ENCODE measurements around the gene BANF2. TPM values are rescaled to one million over a fixed set of nuclear protein-coding genes. Genes with fewer than 3 reads are reported as not detected.

The BANF2 gene
- total and polyA plus RNA-seq, 2 of the 8 experiments (the other 6 are each of a cell fraction or from before 2014, with no cell fraction given): not detected

DNA sequence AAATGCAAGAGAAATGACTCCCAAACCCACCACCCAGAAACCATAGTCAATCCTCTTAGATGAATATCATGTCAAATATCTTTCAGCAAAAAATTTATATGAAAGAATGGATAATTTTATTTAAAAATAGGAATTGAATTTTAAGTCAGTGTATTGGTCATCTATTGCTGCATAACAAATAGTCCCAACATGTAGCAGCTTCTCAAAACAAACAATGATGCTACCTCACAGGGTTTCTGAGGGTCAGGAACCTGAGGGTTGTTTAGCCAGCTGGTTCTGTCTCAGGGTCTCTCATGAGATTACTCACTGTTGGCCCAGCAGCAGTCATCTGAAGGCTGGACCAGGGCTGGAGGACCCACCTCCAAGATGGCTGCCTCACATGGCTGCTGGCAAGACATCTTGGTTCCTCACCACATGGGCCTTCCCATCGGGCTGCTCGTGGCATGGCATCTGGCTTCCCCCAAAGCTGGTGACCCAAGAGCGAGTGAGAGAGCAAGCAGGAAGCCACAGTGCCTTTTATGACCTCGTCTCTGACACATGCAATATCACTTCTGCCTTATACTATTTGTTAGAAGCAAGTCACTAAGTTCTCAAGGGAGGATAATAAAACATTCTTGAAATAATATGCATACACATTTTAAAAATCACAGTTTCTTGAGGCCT, 36.3 kb downstream of the BANF2 start (continued):
- TF ChIP-seq, protein P1, sequence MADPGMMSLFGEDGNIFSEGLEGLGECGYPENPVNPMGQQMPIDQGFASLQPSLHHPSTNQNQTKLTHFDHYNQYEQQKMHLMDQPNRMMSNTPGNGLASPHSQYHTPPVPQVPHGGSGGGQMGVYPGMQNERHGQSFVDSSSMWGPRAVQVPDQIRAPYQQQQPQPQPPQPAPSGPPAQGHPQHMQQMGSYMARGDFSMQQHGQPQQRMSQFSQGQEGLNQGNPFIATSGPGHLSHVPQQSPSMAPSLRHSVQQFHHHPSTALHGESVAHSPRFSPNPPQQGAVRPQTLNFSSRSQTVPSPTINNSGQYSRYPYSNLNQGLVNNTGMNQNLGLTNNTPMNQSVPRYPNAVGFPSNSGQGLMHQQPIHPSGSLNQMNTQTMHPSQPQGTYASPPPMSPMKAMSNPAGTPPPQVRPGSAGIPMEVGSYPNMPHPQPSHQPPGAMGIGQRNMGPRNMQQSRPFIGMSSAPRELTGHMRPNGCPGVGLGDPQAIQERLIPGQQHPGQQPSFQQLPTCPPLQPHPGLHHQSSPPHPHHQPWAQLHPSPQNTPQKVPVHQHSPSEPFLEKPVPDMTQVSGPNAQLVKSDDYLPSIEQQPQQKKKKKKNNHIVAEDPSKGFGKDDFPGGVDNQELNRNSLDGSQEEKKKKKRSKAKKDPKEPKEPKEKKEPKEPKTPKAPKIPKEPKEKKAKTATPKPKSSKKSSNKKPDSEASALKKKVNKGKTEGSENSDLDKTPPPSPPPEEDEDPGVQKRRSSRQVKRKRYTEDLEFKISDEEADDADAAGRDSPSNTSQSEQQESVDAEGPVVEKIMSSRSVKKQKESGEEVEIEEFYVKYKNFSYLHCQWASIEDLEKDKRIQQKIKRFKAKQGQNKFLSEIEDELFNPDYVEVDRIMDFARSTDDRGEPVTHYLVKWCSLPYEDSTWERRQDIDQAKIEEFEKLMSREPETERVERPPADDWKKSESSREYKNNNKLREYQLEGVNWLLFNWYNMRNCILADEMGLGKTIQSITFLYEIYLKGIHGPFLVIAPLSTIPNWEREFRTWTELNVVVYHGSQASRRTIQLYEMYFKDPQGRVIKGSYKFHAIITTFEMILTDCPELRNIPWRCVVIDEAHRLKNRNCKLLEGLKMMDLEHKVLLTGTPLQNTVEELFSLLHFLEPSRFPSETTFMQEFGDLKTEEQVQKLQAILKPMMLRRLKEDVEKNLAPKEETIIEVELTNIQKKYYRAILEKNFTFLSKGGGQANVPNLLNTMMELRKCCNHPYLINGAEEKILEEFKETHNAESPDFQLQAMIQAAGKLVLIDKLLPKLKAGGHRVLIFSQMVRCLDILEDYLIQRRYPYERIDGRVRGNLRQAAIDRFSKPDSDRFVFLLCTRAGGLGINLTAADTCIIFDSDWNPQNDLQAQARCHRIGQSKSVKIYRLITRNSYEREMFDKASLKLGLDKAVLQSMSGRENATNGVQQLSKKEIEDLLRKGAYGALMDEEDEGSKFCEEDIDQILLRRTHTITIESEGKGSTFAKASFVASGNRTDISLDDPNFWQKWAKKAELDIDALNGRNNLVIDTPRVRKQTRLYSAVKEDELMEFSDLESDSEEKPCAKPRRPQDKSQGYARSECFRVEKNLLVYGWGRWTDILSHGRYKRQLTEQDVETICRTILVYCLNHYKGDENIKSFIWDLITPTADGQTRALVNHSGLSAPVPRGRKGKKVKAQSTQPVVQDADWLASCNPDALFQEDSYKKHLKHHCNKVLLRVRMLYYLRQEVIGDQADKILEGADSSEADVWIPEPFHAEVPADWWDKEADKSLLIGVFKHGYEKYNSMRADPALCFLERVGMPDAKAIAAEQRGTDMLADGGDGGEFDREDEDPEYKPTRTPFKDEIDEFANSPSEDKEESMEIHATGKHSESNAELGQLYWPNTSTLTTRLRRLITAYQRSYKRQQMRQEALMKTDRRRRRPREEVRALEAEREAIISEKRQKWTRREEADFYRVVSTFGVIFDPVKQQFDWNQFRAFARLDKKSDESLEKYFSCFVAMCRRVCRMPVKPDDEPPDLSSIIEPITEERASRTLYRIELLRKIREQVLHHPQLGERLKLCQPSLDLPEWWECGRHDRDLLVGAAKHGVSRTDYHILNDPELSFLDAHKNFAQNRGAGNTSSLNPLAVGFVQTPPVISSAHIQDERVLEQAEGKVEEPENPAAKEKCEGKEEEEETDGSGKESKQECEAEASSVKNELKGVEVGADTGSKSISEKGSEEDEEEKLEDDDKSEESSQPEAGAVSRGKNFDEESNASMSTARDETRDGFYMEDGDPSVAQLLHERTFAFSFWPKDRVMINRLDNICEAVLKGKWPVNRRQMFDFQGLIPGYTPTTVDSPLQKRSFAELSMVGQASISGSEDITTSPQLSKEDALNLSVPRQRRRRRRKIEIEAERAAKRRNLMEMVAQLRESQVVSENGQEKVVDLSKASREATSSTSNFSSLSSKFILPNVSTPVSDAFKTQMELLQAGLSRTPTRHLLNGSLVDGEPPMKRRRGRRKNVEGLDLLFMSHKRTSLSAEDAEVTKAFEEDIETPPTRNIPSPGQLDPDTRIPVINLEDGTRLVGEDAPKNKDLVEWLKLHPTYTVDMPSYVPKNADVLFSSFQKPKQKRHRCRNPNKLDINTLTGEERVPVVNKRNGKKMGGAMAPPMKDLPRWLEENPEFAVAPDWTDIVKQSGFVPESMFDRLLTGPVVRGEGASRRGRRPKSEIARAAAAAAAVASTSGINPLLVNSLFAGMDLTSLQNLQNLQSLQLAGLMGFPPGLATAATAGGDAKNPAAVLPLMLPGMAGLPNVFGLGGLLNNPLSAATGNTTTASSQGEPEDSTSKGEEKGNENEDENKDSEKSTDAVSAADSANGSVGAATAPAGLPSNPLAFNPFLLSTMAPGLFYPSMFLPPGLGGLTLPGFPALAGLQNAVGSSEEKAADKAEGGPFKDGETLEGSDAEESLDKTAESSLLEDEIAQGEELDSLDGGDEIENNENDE (IDR thresholded peaks at IDR 0.05; ENCODE audit: insufficient replicate concordance, low read length): no peak
- TF ChIP-seq YY1 (IDR thresholded peaks at IDR 0.05; ENCODE audit: low read depth, low read length): 0 out of 2 replicates have a peak, but pooled peaks have one; percentile 16
- no peak for TF ChIP-seq SAP30 (IDR thresholded peaks at IDR 0.05; ENCODE audit: insufficient read depth, insufficient replicate concordance, low read length)
- TF ChIP-seq HDAC2 (IDR thresholded peaks at IDR 0.05; ENCODE audit: borderline replicate concordance in 1 of 2, low read depth in 2 of 2, low read length in 2 of 2): no peak
